Activated CD8-positive, alpha-beta T cell treated with anti-CD3 and anti-CD28 coated beads for 36 hours (primary cell): ENCODE measurements around the gene TNS3. TPM values are rescaled to one million over a fixed set of nuclear protein-coding genes. Genes with fewer than 3 reads are reported as not detected.
"Not testable (repeated sequence)": the region's sequence is repeated elsewhere in the genome, so short reads cannot be mapped to it uniquely, and the experiment has no call there.

Experiments used
- ATAC-seq: fragments of 200-7000 bp; cut with Tn5 transposase; one replicate; pipeline ENCODE4 v1.10.0; 2021; ENCODE audit warnings: mild to moderate bottlenecking, moderate library complexity
- CTCF ChIA-PET: fragments of 350-600 bp; sonication (Branson Sonifier 250); formaldehyde crosslinking; loops from one replicate; lab custom pipeline; 2021; ENCODE audit warnings: antibody characterized with exemption; lab: Charles Lee
- POLR2A ChIA-PET: fragments of 350-600 bp; sonication (Branson Sonifier 250); formaldehyde crosslinking; loops from one replicate; lab custom pipeline; 2021; ENCODE audit warnings: antibody characterized with exemption; lab: Charles Lee
- DNase-seq: peaks from one replicate; pipeline ENCODE4 v3.0.0-alpha.2; 2020
- H3K27ac Mint-ChIP-seq: one replicate; pipeline ENCODE4 v1.8.0; 2021; ENCODE audit warnings: mild to moderate bottlenecking, mixed read lengths
- H3K27me3 Mint-ChIP-seq: one replicate; pipeline ENCODE4 v1.8.0; 2021; ENCODE audit warnings: mixed read lengths
- H3K36me3 Mint-ChIP-seq: one replicate; pipeline ENCODE4 v1.8.0; 2021; ENCODE audit warnings: low read depth, mixed read lengths
- H3K4me1 Mint-ChIP-seq: one replicate; pipeline ENCODE4 v1.8.0; 2021; ENCODE audit warnings: low read depth, mixed read lengths
- H3K4me3 Mint-ChIP-seq: one replicate; pipeline ENCODE4 v1.8.0; 2021; ENCODE audit warnings: mild to moderate bottlenecking, moderate library complexity, mixed read lengths
- H3K9me3 Mint-ChIP-seq: one replicate; pipeline ENCODE4 v1.8.0; 2021; ENCODE audit warnings: mixed read lengths
- CTCF ChIP-seq: fragments of 200-600 bp; IDR thresholded peaks from one replicate; pipeline ENCODE4 v1.8.0; 2022; ENCODE audit warnings: antibody characterized with exemption, mild to moderate bottlenecking
- intact Hi-C: fragments of 100-400 bp; cut with micrococcal nuclease; formaldehyde crosslinking; loops from one replicate; pipeline ENCODE4 v1.10.0; 2022
- total RNA-seq, 2 experiments: library from RNA; stranded (reverse); gene quantifications; one replicate each; pipeline ENCODE4 v1.2.3, GENCODE V29; 2021

Gene TNS3
- total RNA-seq, 2 experiments from 2014 or later: 0.04 to 0.16 TPM

GRCh38 chr7:47597379-47597778 is 15.5 kb upstream of the TNS3 start:
- Mint-ChIP-seq H3K36me3 (no peaks in the 10 kb centered on the region), H3K4me1 (no peaks in the 10 kb centered on the region), H3K27me3 (no peaks in the 10 kb centered on the region), H3K9me3 (peaks cover 10% of the 10 kb centered on the region), H3K4me3 (no peak overlapping the region), H3K27ac (no peak overlapping the region)
- POLR2A ChIA-PET: no interaction called here
- CTCF ChIA-PET: no interaction called here
- intact Hi-C loops: no loop called here
- no peak for TF ChIP-seq CTCF
- DNase-seq: no peak
- ATAC-seq: no peak

DNA sequence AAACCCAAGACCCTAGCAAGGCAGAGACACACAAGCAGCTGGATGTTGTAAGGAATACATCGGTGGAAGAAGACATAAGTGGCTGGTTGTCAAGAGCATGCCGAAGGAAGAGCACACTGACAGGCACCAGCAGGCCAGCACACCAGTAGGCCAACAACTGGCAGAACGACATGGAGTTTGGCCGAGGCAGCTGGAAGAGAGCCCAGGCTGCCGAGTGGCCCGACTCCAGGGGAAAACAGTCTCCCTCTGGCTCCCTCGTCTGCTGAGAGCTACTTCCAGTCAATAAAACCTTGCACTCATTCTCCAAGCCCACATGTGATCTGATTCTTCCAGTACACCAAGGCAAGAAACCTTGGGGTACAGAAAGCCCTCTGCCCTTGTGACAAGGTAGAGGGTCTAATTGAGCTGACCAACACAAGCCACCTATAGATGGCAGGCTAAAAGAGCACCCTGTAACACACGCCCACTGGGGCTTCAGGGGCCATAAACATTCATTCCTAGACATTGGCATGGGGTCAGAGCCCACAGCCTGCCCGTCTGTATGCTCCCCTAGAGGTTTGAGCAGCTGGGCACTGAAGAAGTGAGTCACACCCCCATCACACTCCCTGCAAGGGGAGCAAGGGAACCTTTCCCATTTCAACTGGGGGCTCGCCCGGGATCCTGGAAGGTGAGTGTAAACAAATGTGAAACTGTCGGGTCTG is 14.7 kb upstream of the TNS3 start:
- H3K27me3 Mint-ChIP-seq: no peaks in the 10 kb centered on the region
- no peaks in the 10 kb centered on the region for H3K4me1 Mint-ChIP-seq
- CTCF ChIA-PET: no interaction called here
- no peak for TF ChIP-seq CTCF
- no peak overlapping the region for H3K4me3 Mint-ChIP-seq
- intact Hi-C loops: no loop called here
- H3K36me3 Mint-ChIP-seq: no peaks in the 10 kb centered on the region
- ATAC-seq (no peak), DNase-seq (no peak)
- POLR2A ChIA-PET: no interaction called here
- H3K9me3 Mint-ChIP-seq: peaks cover 10% of the 10 kb centered on the region
- no peak overlapping the region for H3K27ac Mint-ChIP-seq

- Mint-ChIP-seq H3K27ac (no peak overlapping the region), H3K9me3 (peaks cover 10% of the 10 kb centered on the region), H3K4me1 (no peaks in the 10 kb centered on the region), H3K27me3 (no peaks in the 10 kb centered on the region), H3K4me3 (no peak overlapping the region), H3K36me3 (no peaks in the 10 kb centered on the region)
- POLR2A ChIA-PET: no interaction called here
- DNase-seq: no peak
- CTCF ChIA-PET: no interaction called here
- intact Hi-C loops: no loop called here
- TF ChIP-seq CTCF: no peak
- ATAC-seq: no peak
Measured at GRCh38 chr7:47594406-47594805, 12.5 kb upstream of the TNS3 start.

DNA sequence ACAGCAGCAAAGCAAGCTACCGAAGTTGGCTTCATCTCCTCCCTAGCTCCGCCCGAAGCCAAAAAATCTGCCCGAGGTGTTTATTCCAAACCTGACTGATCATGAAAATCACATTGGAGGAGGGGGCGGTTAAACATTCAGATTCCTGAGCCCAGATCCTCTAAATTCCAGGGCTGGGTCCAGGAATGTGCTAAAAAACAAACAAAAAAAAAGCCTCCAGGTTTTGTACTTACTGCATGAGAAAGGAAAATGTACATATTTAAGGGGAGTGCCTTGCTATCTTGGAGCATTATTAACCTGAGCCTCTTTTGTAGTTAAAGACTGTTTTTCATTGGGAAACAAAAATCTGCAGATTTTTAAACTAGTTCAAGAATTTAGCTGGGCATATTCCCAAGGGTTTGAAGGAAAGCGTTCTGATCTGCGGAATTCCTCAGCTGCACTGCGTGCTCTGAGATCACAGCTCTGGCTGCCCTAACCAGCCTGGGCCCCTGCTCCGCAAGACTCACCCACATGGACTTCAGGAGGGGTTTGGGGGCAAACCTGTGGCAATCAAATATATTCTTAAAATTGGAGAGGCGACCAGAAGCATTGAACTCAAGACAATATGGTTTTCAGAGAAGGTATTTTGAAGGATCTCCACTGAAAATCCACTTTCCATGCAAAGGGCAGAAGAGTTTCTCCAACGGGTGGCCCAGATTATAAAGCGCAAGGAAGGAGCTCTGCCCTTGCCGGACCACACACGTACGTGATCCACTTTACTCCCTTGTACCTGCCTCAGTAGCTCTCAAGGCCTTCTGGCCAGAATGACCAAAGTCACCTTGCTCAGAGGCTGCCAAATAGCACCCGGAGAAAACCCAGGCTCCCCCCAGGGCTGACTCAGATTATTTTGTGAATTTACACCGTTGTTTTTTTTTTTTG is 10.0 kb upstream of the TNS3 start:
- ATAC-seq (no peak), DNase-seq (no peak)
- POLR2A ChIA-PET: no interaction called here
- Mint-ChIP-seq H3K9me3 (peaks cover 2% of the 10 kb centered on the region), H3K36me3 (no peaks in the 10 kb centered on the region), H3K27me3 (no peaks in the 10 kb centered on the region), H3K4me1 (no peaks in the 10 kb centered on the region), H3K27ac (no peak overlapping the region), H3K4me3 (no peak overlapping the region)
- CTCF ChIA-PET: no interaction called here
- intact Hi-C loops: no loop called here
- no peak for TF ChIP-seq CTCF

DNA sequence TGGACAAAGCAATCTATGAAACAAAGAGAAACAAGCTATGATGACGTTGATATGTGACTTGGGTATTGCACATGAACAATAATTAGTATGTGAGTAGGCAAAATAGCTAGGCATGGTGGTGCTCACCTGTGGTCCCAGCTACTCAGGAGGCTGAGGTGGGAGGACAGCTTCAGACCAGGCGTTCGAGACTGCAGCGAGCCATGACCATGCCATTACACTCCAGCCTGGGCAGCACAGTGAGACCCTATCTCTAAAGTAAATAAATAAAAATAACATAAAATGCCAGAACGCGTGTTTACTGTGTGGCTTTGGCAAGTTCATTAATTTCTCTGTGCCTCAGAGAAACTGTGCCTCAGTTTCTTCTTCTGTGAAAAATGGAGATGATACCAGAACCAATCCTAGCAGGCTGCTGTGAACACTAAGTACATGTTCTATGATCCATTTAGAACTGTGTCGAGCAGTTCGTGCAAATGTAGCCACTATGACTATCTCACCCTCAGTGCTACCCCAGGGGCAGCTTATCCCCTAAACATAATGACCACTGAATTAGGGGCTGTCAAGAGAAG is 9.3 kb upstream of the TNS3 start:
- no peak for ATAC-seq
- H3K27ac Mint-ChIP-seq: no peak overlapping the region
- no peak for TF ChIP-seq CTCF
- H3K27me3 Mint-ChIP-seq: no peaks in the 10 kb centered on the region
- no peaks in the 10 kb centered on the region for H3K4me1 Mint-ChIP-seq
- H3K9me3 Mint-ChIP-seq: peaks cover 2% of the 10 kb centered on the region
- ChIA-PET POLR2A (no interaction called here), CTCF (no interaction called here)
- H3K4me3 Mint-ChIP-seq: no peak overlapping the region
- no peaks in the 10 kb centered on the region for H3K36me3 Mint-ChIP-seq
- intact Hi-C loops: no loop called here
- no peak for DNase-seq

- intact Hi-C loops, H3K4me3 Mint-ChIP-seq, H3K27me3 Mint-ChIP-seq, ATAC-seq, POLR2A ChIA-PET, DNase-seq, CTCF ChIA-PET, H3K9me3 Mint-ChIP-seq, H3K4me1 Mint-ChIP-seq, H3K27ac Mint-ChIP-seq, H3K36me3 Mint-ChIP-seq: not testable (repeated sequence)
Measured at GRCh38 chr7:47590215-47590614, 8.3 kb upstream of the TNS3 start.
